MG63 (cell line): ENCODE results near the gene ZNF865. TPM values are rescaled to one million over a fixed set of nuclear protein-coding genes. Genes with fewer than 3 reads are reported as not detected.
"Not testable (repeated sequence)": the region's sequence is repeated elsewhere in the genome, so short reads cannot be mapped to it uniquely, and the experiment has no call there.

Source experiments
- DNase-seq: peaks from one replicate; pipeline ENCODE4 v3.0.0-alpha.2; 2020
- H3K27me3 ChIP-seq: fragments of 250-450 bp; sonication (Bioruptor Pico); 2 replicates; pipeline ENCODE4 v1.5.1; 2020; ENCODE audit warnings: mild to moderate bottlenecking, moderate library complexity
- H3K36me3 ChIP-seq: fragments of 250-450 bp; sonication (Bioruptor Pico); 2 replicates; pipeline ENCODE4 v1.5.1; 2020; ENCODE audit warnings: mild to moderate bottlenecking, moderate library complexity
- H3K4me3 ChIP-seq: fragments of 250-450 bp; sonication (Bioruptor Pico); 2 replicates; pipeline ENCODE4 v1.5.1; 2020; ENCODE audit warnings: mild to moderate bottlenecking, moderate library complexity
- H3K9me3 ChIP-seq: fragments of 250-450 bp; sonication (Bioruptor Pico); 2 replicates; pipeline ENCODE4 v1.5.1; 2020; ENCODE audit warnings: mild to moderate bottlenecking, moderate library complexity
- total RNA-seq: library from RNA; depleted of rRNA; stranded (reverse); fragments of >200 nt; shearing (Covaris generic); gene quantifications from 2 replicates; pipeline ENCODE4 v1.2.3, GENCODE V29; 2014; ENCODE audit warnings: low replicate concordance

The ZNF865 gene
- total RNA-seq, 1 experiment from 2014 or later: 0.66 TPM

DNA sequence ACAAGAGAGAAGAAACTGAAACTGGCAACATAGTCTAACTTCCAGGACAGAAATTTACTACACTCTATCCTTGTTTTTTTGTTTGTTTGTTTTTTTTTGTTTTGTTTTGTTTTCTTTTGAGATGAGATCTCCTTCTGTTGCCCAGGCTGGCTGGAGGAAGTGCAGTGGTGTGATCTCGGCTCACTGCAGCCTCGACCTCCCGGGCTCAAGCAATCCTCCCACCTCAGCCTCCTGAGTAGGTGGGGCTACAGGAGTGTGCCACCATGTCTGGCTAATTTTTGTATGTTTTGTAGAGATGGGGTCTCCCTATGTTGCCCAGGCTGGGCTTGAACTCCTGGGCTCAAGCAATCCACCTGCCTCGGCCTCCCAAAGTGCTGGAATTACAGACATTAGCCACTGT lies 23.2 kb upstream of the ZNF865 start:
- H3K27me3 ChIP-seq, H3K4me3 ChIP-seq: not testable (repeated sequence)

DNA sequence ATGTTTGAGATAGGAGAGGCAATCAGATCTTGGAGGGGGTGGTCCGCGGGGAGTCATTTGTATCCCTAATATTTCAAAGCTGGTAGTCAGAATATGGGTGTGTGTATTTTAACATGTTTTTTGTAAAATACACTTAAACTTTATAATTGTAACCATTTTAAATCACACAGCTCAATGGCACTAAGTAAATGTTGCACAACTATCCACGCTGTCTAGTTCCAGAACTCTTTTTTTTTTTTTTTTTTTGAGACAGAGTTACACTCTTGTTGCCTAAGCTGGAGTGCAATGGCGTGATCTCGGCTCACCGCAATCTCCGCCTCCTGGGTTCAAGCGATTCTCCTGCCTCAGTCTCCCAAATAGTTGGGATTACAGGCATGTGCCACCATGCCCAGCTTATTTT lies 21.6 kb upstream of the ZNF865 start:
- not testable (repeated sequence) for H3K4me3 ChIP-seq, H3K27me3 ChIP-seq, DNase-seq, H3K9me3 ChIP-seq, H3K36me3 ChIP-seq

More for the DNA sequence above, 23.2 kb upstream of the ZNF865 start:
- not testable (repeated sequence) for DNase-seq, H3K9me3 ChIP-seq
- H3K36me3 ChIP-seq: peaks cover 13% of the 10 kb centered on the region

DNA sequence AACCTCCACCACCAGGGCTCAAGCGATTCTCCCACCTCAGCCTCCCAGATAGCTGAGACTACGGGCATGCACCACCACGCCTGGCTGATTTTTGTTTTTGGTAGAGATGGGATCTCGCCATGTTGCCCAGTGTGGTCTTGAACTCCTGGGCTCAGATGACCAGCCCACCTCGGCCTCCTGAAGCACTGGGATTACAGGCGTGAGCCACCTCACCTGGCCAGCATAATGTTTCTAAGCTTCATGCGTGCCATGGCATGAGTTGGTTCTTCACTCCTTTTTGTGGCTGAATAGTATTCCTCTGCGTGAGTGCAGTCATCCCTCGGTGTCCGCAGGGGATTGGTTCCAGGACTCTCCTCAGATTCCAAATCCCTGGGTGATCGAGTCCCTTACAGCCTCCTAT lies 20.6 kb upstream of the ZNF865 start:
- Histone ChIP-seq H3K9me3 (no peaks in the 10 kb centered on the region), H3K36me3 (peaks cover 3% of the 10 kb centered on the region), H3K27me3 (no peaks in the 10 kb centered on the region), H3K4me3 (no peak overlapping the region)
- no peak for DNase-seq

DNA sequence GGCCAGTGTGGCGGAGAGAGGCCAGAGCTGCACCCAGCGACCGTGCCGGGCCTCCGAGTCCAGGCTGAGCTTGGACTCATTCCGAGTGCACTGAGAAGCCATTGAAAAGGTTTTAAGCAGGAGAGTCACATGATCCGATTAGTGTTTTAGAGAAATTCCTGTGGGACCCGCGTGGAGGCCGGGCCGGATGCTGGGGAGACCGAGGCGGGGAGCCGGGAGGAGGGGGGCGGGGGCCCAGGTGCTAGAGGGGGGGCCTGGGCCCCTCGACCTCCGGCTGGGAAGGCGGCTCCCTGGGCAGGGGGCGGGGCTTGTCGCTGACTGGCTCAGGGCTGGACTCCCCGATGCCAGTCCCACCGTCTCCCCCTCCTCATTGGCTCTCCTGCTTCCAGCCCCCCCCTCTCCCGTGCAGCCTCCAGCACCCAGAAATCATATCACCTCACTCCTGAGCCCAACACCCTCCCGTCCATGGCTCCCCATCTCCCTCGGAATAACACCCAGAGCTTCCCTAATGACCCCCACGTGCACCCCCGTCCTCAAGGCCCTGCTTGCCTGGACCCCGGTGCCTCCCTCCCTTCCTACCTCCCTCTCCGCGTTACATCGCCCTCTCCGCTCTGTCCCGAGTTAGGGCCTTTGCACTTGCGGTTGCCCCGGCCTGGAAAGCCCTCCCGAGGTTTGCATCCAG lies 19.6 kb upstream of the ZNF865 start:
- Histone ChIP-seq H3K27me3 (no peaks in the 10 kb centered on the region), H3K4me3 (no peak overlapping the region), H3K9me3 (no peaks in the 10 kb centered on the region), H3K36me3 (no peaks in the 10 kb centered on the region)
- DNase-seq: no peak

DNA sequence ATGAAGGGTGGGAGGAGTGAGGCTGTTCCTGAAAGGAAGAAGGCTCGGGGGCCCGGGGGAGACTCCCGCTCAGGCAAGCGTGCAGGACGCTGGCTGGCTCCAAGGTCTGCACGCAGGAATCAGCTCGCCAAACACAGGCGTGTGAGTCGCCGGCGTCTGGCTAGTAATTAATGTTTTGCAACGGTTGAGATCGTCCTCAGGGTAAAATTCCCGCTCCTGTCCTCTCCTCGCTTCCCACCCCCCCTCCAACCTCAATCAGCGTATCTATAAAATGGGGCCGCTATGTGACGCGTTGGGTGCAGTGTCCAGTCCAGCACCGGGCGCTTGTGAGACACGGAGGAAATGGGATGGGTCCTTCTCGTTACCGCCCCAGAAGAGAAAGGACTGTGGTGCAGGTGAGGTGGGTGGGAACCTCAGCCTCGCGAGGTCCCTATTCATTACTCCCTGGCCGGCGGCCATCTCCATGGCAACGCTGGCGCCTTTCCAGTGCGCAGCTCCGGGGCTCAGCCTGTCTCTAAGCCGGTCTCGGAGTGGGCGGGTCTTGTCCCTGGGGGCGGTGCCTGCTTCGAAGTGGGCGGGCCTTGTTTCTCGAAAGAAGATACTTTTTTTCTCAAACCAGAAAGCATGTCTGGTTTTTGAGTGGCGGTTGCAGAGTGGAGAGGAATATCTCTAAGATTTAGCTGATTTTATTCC lies 18.3 kb upstream of the ZNF865 start:
- Histone ChIP-seq H3K36me3 (no peaks in the 10 kb centered on the region; the same call in none of the 2 replicates), H3K27me3 (no peaks in the 10 kb centered on the region), H3K4me3 (peak overlapping the region; percentile 43), H3K9me3 (no peaks in the 10 kb centered on the region)
- peak; percentile 90 for DNase-seq

DNA sequence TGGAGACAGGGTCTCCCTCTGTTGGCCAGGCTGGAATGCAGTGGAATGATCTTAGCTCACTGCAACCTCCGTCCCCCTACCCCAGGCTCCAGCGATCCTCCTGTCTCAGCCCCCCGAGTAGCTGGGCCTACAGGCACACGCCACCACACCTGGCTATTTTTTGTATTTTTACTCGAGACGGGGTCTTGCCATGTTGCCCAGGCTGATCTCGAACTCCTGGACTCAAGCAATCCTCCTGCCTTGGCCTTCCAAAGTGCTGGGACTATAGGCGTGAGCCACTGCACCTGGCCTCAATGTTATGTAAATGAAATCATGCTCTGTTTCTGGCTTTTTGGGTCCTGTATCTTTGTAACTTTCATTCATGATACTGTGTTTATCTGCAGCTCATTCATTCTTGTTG lies 16.7 kb upstream of the ZNF865 start:
- H3K27me3 ChIP-seq: no peaks in the 10 kb centered on the region
- peaks cover 3% of the 10 kb centered on the region for H3K36me3 ChIP-seq
- H3K4me3 ChIP-seq: no peak overlapping the region
- no peak for DNase-seq
- H3K9me3 ChIP-seq: no peaks in the 10 kb centered on the region

DNA sequence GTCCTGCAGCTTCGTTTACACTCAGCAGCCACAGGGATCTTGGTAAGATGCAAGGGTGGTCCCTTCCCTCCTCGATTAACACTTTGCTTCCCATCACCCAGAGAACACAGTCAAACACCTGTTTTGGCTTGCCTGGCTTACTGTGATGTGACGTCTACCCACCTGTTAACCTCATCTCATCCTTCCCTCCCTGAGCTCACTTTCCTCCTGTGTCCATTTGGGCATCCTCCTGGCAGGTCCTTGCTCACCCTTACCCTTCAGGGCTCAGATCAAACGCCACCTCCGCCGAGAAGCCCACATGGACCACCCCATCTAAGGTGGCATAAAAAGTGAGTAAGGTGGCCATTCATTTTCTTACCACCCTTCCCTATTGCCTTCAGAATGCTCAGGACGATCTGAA lies 15.3 kb upstream of the ZNF865 start:
- Histone ChIP-seq H3K9me3 (no peaks in the 10 kb centered on the region), H3K27me3 (no peaks in the 10 kb centered on the region), H3K36me3 (peaks cover 8% of the 10 kb centered on the region), H3K4me3 (no peak overlapping the region)
- DNase-seq: no peak

DNA sequence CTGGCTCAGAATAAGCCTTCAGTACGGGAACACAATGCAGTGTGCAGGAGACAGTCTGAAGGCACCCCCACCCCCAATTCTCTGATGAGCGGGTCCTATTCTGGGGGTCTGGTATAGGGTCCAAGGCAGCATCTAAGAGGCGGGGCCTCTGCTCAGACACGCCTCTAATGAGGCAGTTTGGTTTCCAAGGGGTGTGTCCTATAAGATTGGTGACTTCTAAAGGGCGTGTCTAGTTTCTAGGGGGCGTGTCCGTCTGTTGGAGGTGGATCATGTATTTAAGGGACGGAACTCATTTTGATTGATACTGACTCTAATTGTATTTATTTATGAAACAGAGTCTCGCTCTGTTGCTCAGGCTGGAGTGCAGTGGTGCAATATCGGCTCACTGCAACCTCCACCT lies 14.8 kb upstream of the ZNF865 start:
- Histone ChIP-seq H3K9me3 (no peaks in the 10 kb centered on the region), H3K27me3 (no peaks in the 10 kb centered on the region), H3K4me3 (no peak overlapping the region), H3K36me3 (peaks cover 14% of the 10 kb centered on the region)
- peak; percentile 29 for DNase-seq

DNA sequence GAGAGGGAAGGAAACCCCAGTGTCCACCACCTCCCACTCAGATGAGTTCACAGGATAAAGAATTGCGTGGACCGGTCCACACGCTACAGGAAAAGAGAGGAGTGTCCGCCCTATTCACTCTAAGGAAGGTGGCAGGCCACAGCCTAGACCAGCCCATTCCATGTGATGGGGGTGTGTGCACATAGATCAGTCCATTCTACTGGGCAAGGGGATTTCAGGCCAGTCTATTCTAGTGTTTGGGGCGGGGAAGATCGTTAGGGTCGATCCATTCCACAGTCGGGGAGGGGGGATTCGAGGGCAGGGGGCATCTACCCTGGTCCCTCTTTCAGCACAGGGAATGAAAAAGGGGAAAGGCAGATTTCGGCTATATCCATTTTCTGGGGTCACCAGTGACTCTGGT lies 13.9 kb upstream of the ZNF865 start:
- Histone ChIP-seq H3K36me3 (peaks cover 23% of the 10 kb centered on the region), H3K4me3 (no peak overlapping the region), H3K9me3 (no peaks in the 10 kb centered on the region), H3K27me3 (no peaks in the 10 kb centered on the region)
- no peak for DNase-seq

DNA sequence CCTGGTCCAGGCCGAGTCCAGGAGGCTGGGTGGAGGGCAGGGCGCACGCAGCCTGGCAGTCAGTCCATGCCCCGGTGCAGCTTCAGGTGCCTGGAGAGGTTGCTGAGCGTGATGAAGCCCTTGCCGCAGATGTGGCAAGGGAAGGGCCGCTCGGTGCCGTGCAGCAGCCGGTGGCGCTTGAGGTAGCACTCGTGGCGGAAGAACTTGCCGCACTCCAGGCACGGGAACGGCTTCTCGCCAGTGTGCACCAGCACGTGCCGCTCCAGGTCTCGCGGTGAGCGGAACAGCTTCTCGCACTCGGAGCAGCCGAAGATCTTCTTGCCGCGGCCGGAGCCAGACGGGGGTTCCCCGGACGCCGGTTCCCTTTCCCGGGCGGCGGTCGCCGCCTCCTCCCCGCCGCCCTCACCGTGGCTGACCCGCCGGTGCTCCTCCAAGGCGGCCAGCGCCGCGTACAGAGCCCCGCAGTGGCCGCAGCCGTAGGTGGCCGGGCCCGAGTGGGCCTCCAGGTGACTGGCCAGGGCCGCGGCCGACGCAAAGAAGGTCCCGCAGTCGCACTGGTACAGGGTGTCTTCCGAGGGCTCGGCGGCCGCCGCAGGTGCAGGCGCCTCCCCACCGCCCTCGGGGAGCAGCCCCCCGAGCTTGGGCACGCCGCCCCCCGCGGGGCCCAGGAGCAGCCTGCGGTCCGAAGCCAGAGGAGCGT lies 12.9 kb upstream of the ZNF865 start:
- no peak for DNase-seq
- Histone ChIP-seq H3K4me3 (no peak overlapping the region), H3K27me3 (no peaks in the 10 kb centered on the region), H3K9me3 (no peaks in the 10 kb centered on the region), H3K36me3 (peaks cover 33% of the 10 kb centered on the region)

DNA sequence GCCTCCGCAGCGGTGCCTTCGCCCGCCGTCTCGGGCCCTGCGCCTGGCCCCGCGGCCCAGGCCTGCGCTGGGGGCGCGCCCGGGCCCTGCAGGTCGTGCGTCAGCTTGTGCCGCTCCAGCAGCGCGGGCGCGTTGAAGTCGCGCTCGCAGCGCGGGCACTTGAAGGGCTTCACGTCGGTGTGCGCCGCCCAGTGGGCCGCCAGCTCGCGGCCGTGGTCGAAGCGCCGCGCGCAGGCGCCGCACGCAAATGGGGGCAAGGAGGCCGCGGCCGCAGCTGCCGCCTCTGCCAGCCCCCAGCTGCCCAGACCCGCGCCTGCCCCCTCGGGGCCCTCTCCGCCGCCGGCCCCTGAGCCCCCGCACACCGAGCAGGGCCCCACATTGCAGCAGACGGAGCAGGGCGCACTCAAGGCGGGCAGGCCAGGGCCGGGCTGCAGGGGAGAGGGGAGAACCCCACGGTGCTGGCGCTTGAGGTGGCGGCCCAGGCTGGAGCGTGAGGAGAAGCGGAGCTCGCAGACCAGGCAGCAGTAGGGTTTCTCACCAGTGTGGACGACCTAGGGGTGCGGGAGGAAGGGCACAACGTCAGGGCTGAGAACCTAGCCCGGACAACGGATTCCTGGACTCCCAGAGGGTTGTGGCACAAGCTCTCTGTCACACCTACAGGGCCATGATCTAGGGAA lies 12.2 kb upstream of the ZNF865 start:
- no peak overlapping the region for H3K4me3 ChIP-seq
- no peak for DNase-seq
- H3K36me3 ChIP-seq: peaks cover 38% of the 10 kb centered on the region
- H3K27me3 ChIP-seq: no peaks in the 10 kb centered on the region
- no peaks in the 10 kb centered on the region for H3K9me3 ChIP-seq

DNA sequence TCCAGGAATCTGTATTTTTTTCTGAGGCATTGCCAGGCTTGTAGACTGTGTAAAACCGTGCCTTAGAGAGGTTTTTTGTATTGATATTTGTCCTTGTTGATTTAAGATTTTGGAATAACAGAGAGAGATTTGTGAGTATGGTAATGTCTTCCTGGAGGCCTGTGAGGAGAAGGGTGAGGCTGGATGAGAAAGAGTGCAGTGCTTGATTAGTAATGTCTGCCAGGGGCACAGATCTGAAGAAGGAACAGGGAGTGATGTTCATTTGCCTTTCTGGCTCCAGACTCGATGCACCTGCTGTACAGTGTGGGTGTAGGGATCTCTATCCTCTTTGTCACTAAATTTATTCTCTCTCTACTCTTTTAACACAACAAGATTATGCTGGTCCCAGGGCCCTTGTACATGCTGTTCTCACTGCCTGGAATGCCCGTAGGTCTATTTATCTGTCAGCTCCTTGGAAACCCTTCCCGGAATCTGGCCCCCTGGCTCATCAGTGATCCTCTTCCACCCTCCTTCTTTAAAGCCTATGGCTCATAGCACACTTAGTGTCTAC lies 10.4 kb upstream of the ZNF865 start:
- Histone ChIP-seq H3K27me3 (no peaks in the 10 kb centered on the region), H3K36me3 (peaks cover 38% of the 10 kb centered on the region), H3K4me3 (no peak overlapping the region), H3K9me3 (no peaks in the 10 kb centered on the region)
- no peak for DNase-seq

DNA sequence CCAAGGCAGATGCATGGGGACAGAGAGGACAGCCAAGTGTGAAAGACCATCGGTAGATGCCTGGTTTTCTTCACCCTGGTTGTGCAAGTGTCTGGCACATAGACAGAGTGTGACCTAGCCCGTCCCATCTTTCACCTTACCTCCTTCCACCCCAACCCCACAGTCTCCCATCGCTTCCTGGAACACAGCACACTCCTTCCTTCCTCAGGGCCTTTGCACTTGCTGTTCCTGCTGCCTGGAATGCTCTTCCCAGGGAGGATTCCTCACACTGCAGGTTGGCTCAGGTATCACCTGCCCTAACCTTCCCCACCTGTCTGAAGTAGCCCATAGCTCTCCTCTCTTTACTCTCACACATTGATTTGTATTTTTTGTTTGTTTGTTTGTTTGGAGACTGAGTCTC lies 9.1 kb upstream of the ZNF865 start:
- Histone ChIP-seq H3K9me3 (no peaks in the 10 kb centered on the region), H3K36me3 (peaks cover 38% of the 10 kb centered on the region)
- no peak for DNase-seq

DNA sequence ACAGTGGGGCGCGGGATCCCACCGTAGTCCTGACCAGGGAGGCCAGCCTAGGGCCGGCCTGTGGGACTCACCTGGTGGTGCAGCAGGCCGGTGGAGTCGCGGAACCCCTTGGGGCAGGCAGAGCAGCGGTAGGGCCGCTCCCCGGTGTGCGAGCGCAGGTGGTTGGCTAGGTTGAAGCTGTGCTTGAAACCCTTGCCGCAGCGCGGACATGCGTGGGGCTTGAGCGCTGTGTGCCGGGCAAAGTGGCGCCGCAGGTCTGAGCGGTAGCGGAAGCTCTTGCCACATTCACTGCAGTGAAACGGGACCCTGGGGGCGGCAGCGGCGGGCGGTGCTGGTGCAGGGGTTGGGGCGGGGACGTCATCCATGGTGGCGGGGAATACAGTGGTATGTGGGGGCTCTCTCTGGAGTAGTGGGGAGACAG lies 7.9 kb upstream of the ZNF865 start:
- DNase-seq: no peak
- H3K36me3 ChIP-seq: peaks cover 38% of the 10 kb centered on the region
- no peak overlapping the region for H3K4me3 ChIP-seq
- H3K9me3 ChIP-seq: no peaks in the 10 kb centered on the region
- no peaks in the 10 kb centered on the region for H3K27me3 ChIP-seq

More for the DNA sequence above, 9.1 kb upstream of the ZNF865 start:
- Histone ChIP-seq H3K4me3 (no peak overlapping the region), H3K27me3 (no peaks in the 10 kb centered on the region)

DNA sequence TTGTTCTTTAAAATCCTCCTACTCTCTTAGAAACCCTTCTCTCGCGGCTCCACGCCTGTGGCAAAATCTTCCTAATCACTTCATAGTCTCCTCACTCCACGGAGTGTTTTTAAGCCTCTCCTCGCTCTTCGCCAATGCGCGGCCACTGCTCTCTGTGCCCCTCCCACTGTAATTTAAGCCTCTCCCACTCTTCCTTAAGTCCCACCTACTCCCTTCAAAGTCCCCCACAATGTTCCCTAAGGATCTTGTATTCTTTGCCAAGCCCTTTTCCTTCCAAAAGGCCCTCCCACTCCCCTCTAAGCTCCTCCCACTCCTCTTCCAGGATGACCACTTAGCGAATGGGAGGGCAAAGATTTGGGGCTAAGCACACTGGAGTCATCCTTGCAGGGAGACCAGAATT lies 7.4 kb upstream of the ZNF865 start:
- no peak overlapping the region for H3K4me3 ChIP-seq
- DNase-seq: no peak
- H3K27me3 ChIP-seq: no peaks in the 10 kb centered on the region
- no peaks in the 10 kb centered on the region for H3K9me3 ChIP-seq
- peaks cover 38% of the 10 kb centered on the region for H3K36me3 ChIP-seq

DNA sequence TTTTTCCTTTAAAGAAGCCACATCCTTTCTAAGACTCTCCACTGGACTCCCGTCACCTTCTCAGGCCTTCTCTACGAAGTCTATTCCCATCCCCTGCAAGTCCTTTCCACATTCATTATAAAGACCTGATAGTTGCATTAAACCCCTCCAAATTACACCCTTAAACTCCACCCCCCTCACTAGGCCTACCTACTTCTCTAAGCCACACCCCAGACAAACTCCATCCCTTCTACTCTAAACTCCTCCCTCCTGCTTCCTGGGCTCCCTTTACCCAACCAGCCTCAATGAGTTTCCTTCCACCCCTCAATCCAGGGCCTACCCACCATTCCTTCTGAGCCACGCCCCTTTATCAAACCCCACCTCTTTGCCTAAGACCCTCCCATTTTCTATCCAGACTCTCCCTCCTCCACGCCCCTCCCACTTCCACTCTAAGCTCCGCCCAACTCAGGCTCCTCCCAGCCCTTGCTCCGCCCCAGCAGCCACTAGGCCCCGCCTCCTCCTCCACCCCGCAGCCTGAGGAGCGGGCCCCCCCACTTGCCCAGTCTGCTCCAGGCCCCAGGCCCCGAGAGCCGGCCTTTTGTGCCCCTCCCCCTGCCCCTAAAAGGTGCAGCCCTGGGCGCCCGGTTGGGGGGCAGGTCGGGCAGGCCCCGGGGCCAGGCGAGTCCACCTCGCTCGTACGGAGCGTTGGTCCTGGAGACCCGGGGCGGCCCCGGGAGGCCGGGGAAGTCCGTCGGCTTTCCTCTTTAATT lies 6.6 kb upstream of the ZNF865 start:
- DNase-seq: peak; percentile 91
- Histone ChIP-seq H3K36me3 (peaks cover 36% of the 10 kb centered on the region), H3K9me3 (no peaks in the 10 kb centered on the region), H3K27me3 (no peaks in the 10 kb centered on the region), H3K4me3 (peak overlapping the region; percentile 84)
